GM08714 (cell line): ENCODE data around the gene RALGPS1.

Experiments
- H3K4me3 ChIP-seq: fragments of 200-500 bp; sonication (Bioruptor generic); 2 replicates; pipeline ENCODE4 v1.5.1; 2014; ENCODE audit warnings: mild to moderate bottlenecking, low read length, inconsistent platforms
- ZNF274 ChIP-seq: IDR thresholded peaks from 2 replicates; pipeline ENCODE4 v1.6.1; 2012; ENCODE audit warnings: mild to moderate bottlenecking, low read depth, low read length

RALGPS1 gene

DNA sequence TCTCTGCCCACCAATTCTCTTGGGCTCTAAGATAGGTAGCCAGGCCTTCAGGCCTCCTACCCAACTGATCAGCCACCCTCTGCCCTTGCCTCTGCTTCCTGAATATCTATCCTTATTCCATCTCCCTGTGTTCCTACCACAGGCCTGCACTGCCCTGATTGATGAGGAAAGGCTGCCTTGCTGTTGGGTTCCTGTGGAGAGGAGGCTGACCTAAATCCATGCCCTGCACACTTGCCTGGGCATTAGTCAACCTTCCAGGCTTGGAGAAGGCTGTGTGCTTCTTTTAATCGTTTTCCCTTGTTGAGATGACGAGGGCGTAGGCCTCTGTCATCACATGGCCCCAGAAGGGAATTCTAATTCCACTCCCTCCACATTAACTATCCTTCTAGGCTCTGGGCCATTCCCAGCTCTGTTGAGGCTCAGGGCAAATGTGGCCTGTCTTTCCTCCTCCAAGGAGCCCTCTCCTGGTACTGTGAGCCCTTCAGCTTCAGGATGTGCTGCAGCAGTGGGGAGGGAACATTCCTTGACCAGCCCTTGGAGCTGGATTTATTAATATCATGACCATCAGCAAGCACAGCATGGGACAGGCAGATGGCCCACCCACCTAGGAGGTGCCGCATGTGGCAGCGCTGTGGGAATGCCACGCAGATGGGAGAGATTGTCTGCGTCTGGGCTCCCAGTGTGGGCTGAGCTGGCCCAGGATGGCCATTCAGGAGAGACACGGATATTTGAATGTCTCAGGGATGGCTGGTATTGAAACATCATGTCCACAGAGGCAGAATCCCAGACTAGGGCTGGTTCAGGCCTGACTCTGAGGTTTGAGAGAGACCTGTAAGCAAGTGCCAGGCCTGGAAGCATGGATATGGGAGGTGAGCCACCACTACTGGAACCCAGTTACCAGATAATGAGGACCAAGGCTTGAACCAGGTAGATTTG is 166.9 kb downstream of the RALGPS1 start:
- H3K4me3 ChIP-seq: no peak overlapping the region
- TF ChIP-seq ZNF274: no peak

DNA sequence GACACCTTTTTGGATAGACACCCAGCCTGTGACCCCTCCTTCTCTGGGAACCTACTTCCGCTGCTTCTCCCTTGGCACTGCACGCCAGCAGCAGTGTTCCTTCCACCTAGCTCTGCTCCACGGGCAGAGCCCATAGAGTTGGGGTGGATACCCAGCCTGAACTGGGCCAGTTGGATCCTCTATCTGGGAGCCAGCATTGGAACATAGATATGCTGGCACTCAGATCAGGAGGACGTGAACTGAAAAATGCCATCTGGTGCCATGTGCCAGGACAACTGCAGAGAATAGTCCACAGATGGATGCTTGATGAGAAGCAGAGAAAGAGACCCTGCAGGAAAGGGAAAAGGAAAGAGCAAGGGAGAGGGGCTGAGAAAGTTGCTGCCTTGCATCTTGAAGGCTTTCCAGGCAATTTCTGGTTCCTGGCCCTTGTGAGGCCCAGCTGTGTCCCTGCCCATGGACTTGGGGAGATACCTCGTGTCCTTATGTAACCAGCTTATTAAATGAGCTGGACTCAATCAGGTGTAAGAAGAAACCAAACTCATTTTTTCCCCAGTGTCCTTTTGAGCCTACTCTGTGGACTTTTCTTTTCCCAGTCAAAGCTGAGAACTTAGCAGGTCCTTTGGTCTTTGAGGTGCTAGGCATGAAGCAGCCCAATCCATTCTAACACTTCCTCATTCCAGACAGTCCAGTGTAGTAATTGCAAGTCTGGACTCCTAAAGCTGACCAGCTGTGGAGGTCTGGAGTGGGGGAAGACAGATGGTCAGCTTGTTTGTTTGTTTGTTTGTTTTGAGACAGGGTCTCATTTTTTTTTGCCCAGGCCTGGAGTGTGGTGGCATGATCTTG is 168.8 kb downstream of the RALGPS1 start:
- TF ChIP-seq ZNF274: no peak
- no peak overlapping the region for H3K4me3 ChIP-seq

DNA sequence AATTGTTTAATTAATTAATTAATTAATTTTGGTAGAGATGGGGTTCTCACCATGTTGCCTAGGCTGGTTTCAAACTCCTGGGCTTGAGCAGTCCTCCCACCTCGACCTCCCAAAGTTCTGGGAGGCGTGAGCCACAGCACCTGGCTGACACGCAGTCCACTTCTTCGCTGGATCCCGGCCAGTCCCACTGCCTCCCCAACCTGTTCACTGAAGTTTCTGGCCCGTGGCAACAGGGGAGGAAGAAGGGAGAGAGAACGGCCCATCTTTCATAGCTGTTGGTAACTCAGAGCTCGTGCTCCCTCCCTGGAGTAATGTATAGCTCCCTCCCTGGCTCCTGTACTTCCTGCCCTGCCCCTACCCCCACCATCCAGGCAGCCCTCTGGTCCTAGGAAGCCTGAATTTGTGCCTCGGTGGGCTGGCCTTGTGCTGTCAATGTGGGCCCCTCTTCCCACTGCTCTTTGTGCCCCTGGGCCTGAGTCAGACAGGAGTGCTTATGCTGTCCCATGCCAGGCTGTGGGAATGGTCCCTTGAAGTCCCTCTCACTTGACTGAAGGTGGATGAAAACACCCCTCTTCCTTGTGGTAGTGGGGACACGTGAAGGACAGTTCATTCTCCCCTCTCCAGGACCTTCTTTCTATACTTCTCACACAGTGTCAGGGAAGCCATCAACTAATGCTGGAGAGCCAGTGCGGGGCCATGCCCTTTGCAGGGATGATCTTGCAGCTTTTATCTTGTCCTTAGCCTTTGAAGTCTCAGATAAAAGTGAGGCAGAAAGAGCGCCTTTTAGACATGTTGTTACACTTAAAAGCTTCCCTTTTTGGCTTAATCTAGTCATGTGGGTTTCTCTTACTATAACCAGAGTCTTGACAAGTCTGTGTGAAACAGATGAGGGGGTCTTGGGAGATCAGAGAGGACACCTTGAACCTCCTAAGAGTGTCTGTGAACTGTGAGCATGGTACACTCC is 169.8 kb downstream of the RALGPS1 start:
- TF ChIP-seq ZNF274: no peak
- H3K4me3 ChIP-seq: no peak overlapping the region

DNA sequence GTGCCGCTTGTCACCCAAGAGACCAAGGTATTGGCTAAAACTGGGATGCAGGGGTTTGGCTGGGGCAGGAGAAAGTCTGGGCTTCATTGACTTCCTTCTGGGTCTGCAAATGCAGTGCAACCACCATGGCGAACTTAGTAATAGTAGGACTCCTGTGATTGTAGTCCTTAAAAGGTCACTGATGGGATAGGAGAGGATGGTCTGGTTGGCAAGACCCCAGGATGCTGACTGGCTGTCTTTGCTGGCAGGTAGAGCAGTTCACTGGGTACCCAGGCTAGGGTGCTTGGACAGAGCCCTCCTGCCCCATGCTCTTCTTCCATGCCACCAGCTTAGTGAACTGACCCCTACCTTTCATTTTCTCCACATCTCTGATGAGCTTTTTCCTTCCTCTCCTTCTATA is 170.6 kb downstream of the RALGPS1 start:
- no peak for TF ChIP-seq ZNF274
- no peak overlapping the region for H3K4me3 ChIP-seq

DNA sequence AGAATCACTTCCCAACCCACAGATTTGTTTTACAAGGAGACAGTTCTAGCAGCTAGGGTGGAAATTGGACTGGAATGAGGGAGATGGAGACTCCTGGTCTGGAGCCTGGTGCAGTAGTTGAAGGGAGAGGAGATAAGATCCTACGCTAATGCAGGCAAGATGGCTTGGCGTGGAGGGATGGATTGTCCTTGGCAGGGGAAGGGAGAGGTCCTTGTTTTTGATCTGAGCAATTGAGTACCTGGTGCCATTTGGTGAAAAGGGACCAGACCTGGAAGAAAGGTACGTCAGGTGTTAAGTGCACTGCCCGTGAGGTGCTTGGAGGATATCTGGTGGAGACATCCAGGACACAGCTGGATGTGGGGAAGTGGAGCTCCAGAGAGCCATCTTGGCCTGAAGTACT is 172.2 kb downstream of the RALGPS1 start:
- H3K4me3 ChIP-seq: no peak overlapping the region
- no peak for TF ChIP-seq ZNF274

DNA sequence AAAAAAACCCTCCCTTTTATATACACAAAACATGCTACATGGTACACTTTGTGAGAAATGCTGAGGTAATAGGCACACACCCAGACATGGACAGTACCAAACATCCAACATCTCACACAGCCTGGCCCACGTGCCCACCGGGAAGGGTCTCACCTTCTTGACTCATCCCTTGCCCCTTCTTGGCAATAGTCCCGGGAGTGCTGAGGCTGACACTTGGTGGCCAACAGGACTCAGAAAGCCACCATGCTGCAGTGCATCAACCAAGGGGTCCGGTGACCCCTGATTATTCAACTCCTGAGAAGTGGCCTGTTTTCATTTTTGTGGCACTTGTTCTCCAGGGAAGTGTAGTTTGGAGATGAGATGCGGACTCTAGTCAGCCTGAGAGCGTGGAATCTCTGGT is 172.8 kb downstream of the RALGPS1 start:
- no peak overlapping the region for H3K4me3 ChIP-seq
- no peak for TF ChIP-seq ZNF274

DNA sequence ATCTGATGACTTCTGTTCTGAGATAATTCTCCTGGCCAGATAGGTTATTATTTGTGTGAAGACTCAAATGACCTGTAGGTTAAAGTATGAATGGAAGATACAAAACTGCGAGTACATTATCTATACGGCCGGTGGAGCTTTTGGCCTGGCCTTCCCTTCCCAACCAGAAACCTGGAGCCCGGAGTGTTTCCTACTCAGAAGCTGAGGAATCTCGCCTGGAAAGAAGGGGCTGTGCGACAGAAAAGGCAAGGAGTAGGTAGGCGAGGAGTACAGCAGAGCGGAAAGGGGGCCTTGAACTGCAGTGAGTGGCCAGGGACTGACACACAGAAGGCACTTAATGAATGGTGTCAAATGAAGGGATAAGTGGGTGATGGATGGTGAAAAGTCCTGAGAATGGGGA is 173.3 kb downstream of the RALGPS1 start:
- no peak for TF ChIP-seq ZNF274
- H3K4me3 ChIP-seq: no peak overlapping the region

DNA sequence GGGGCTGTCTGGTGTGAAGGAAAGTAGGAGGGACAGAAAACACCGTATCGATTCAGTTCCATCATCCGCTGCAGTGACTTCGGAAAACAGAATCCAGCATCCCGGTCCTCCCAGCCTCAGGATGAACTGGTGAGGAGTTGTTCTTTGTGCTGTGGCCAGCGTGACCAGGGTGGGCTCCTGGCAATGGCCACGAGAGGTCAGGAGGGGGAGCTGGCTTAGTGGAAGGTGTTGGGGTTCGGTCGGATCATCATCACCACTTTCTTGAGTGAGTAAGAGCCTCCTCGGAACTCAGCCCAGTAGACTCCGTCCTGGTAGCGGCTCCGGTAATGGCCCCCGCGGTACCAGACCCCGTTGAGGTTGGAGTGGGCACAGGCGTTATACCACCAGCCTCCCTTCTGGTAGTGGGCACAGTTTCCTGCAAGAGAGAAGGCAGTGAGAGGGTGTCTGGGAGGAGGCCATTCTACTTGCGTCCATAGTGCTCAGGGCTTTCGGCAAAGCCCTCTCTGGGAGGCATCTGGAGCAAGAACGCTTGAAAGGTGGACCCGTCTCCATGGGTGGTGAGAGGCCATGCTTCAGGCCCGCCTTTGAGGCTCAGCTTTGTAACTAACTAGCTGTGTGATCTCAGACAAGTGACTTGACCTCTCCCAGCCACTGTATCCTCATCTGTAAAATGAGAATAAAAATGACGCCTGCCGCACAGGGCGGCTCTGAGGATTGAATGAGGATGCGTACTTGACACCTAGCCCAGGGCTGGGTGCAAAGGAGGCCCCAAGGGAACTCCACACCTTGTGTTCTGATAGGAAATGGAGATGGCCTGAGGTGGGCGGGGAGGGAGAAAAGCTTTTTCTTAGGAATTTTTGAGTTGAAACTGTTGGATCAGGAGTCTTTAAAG is 174.4 kb downstream of the RALGPS1 start:
- H3K4me3 ChIP-seq: no peak overlapping the region
- no peak for TF ChIP-seq ZNF274

DNA sequence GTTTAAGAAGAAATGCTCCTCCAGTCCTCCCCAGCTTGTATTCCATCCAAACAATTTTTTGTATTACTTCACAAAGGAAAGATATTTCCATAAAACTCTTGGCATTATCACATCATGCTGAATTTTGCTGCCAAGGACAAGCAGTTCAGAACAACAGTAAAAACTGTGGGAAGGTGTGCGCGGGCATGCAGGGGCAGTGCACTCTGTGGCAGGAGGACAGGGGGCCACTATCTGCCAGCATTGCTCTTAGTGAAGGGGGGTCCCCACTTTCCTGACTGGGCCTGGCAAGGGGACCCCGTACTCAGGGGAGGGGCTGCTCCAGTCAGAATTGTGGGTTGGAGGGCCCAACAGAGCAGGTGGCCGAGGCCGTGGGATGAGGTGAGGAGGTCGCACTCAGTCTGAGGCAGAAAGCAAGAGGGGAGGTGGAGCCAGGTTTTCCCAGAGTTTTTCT is 175.1 kb downstream of the RALGPS1 start:
- H3K4me3 ChIP-seq: no peak overlapping the region
- no peak for TF ChIP-seq ZNF274

DNA sequence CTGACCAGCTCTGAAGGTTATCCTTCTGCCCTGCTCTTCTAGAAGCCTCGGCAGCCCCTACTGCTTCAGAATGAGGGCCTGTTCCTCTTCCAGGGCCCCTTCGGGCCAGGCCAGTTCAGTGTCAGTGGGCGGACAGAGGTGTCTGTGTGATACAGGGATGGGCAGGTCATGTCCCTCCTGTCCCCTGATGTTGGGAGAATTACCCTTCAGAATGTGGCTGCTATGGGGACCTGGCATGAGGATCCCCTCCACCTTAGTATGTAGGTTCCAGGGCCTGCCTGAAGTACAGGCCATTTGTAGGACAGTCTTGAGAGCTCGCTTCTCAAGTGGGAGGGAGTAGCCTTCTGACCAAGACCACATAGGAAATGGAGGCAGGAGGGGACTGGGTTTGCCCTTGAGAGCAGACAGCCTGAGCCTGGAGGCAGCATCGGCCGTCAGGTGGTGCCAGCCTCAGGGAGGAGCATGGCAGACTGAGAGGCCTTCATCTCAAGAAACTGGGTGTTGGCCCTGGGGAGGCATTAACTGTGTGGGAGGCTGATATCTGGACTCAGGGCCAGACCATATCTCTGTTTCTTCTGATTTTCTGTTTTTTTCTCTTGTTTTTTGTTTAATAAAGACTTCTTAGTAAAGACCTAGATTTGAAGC is 175.9 kb downstream of the RALGPS1 start:
- TF ChIP-seq ZNF274: no peak
- H3K4me3 ChIP-seq: no peak overlapping the region

DNA sequence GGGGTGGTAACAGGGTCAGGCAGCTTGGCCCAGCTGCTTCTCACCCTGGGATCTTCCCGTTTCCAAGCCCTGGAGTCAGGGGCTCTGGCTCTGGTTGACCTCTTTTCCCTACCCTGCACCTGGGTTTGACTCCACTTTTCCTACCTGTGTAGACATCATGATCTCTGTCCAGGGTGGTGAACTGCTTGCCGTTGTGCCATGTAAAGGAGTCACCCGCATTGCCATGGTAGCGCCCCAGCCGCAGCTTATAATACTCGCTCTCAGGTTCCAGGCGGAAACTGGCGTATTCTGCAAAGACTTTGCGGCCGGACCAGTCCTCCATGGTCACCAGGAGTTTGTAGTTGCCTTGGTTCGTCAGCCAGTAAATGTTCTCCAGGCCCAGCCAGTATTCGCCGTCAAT is 176.9 kb downstream of the RALGPS1 start:
- no peak for TF ChIP-seq ZNF274
- H3K4me3 ChIP-seq: no peak overlapping the region

DNA sequence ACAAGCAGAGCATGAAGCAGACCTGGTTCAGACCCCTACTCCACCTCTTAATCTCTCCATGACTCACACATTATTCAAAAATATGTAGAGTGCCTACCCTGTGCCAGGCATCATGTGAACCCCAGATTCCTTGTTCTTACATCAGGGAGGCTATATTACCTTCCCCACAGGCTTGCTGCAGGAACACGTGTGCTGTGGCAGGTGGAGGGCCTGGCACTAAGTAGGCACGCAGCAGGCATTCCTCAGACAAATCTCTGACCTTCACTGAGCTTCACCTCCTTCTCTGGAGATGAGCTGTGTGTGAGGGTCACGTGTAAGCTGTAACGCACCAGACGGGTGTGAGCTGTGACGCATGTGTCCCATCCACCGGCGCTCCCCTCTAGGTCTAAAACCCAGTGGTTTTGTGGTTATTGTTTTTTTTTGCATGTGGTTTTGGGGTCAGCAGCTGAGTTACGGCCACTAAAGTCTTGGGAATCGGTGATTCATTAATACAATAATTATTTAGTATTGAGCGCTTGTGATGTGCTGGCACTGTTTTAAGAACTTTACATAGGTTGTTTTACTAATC is 177.5 kb downstream of the RALGPS1 start:
- TF ChIP-seq ZNF274: no peak
- no peak overlapping the region for H3K4me3 ChIP-seq
